ENCODE data around the gene FCN2.

GRCh38 chr9:134833294-134833880, 47.2 kb upstream of the FCN2 start:
- TF ChIP-seq CTCF (conservative IDR thresholded peaks at IDR 0.05 in 1 of 2, IDR thresholded peaks at IDR 0.05 in 1 of 2; ENCODE audit: extremely low read depth in 1 of 2, insufficient read depth in 1 of 2, low read depth in 1 of 2, low read length in 2 of 2) (no peak), EZH2 (IDR thresholded peaks at IDR 0.05; ENCODE audit: borderline replicate concordance, low read length) (no peak)

Measured in mammary epithelial cell (primary cell).